ENCODE results near the gene PHF19. TPM values are rescaled to one million over a fixed set of nuclear protein-coding genes. Genes with fewer than 3 reads are reported as not detected.

Gene PHF19
- total RNA-seq, 1 donor from 2014 or later: 144 TPM

- intact Hi-C loops (cut with micrococcal nuclease): no loop called here
- peak overlapping the region; percentile 61 for H3K27ac Mint-ChIP-seq
- no peaks in the 10 kb centered on the region for H3K27me3 Mint-ChIP-seq
- DNase-seq: no peak
- H3K4me3 Mint-ChIP-seq: peak overlapping the region; percentile 68
- peaks cover 47% of the 10 kb centered on the region for H3K36me3 Mint-ChIP-seq (ENCODE audit: low read depth)
- H3K9me3 Mint-ChIP-seq: no peaks in the 10 kb centered on the region
- peaks cover 45% of the 10 kb centered on the region for H3K4me1 Mint-ChIP-seq
Observed at GRCh38 chr9:120839146-120839545, 37.8 kb downstream of the PHF19 start.

- no peak overlapping the region for H3K4me3 Mint-ChIP-seq
- H3K27ac Mint-ChIP-seq: no peak overlapping the region
- no peaks in the 10 kb centered on the region for H3K27me3 Mint-ChIP-seq
- intact Hi-C loops (cut with micrococcal nuclease): no loop called here
- H3K4me1 Mint-ChIP-seq: peaks cover 41% of the 10 kb centered on the region
- no peaks in the 10 kb centered on the region for H3K9me3 Mint-ChIP-seq
- no peak for DNase-seq
- peaks cover 50% of the 10 kb centered on the region for H3K36me3 Mint-ChIP-seq (ENCODE audit: low read depth)
Observed at GRCh38 chr9:120837921-120838320, 39.1 kb downstream of the PHF19 start.

- no peak overlapping the region for H3K4me3 Mint-ChIP-seq
- peaks cover 24% of the 10 kb centered on the region for H3K4me1 Mint-ChIP-seq
- intact Hi-C loops (cut with micrococcal nuclease): no loop called here
- no peaks in the 10 kb centered on the region for H3K27me3 Mint-ChIP-seq
- peaks cover 58% of the 10 kb centered on the region for H3K36me3 Mint-ChIP-seq (ENCODE audit: low read depth)
- H3K27ac Mint-ChIP-seq: no peak overlapping the region
- H3K9me3 Mint-ChIP-seq: no peaks in the 10 kb centered on the region
- no peak for DNase-seq
Observed at GRCh38 chr9:120833325-120833724, 43.7 kb downstream of the PHF19 start.

- DNase-seq: no peak
- Mint-ChIP-seq H3K4me1 (peaks cover 21% of the 10 kb centered on the region), H3K27ac (no peak overlapping the region), H3K36me3 (ENCODE audit: low read depth) (peaks cover 56% of the 10 kb centered on the region), H3K4me3 (no peak overlapping the region), H3K27me3 (no peaks in the 10 kb centered on the region), H3K9me3 (no peaks in the 10 kb centered on the region)
- intact Hi-C loops (cut with micrococcal nuclease): no loop called here
Observed at GRCh38 chr9:120832807-120833206, 44.2 kb downstream of the PHF19 start.

- peaks cover 13% of the 10 kb centered on the region for H3K4me1 Mint-ChIP-seq
Observed at GRCh38 chr9:120830865-120831264, 46.1 kb downstream of the PHF19 start.

GRCh38 chr9:120830151-120830550, 46.8 kb downstream of the PHF19 start:
- intact Hi-C loops (cut with micrococcal nuclease): no loop called here
- Mint-ChIP-seq H3K27me3 (no peaks in the 10 kb centered on the region), H3K4me3 (no peak overlapping the region), H3K4me1 (peaks cover 12% of the 10 kb centered on the region), H3K27ac (peak overlapping the region; percentile 35), H3K9me3 (no peaks in the 10 kb centered on the region), H3K36me3 (ENCODE audit: low read depth) (peaks cover 62% of the 10 kb centered on the region)
- no peak for DNase-seq

More at GRCh38 chr9:120830865-120831264, 46.1 kb downstream of the PHF19 start:
- Mint-ChIP-seq H3K36me3 (ENCODE audit: low read depth) (peaks cover 60% of the 10 kb centered on the region), H3K27me3 (no peaks in the 10 kb centered on the region), H3K4me3 (no peak overlapping the region), H3K27ac (no peak overlapping the region), H3K9me3 (no peaks in the 10 kb centered on the region)
- DNase-seq: no peak
- intact Hi-C loops (cut with micrococcal nuclease): no loop called here

GRCh38 chr9:120829650-120830049, 47.3 kb downstream of the PHF19 start:
- no peaks in the 10 kb centered on the region for H3K9me3 Mint-ChIP-seq
- peak overlapping the region; percentile 36 for H3K27ac Mint-ChIP-seq
- no peak overlapping the region for H3K4me3 Mint-ChIP-seq
- H3K36me3 Mint-ChIP-seq (ENCODE audit: low read depth): peaks cover 63% of the 10 kb centered on the region
- H3K27me3 Mint-ChIP-seq: no peaks in the 10 kb centered on the region
- intact Hi-C loops (cut with micrococcal nuclease): no loop called here
- H3K4me1 Mint-ChIP-seq: peaks cover 14% of the 10 kb centered on the region
- no peak for DNase-seq

GRCh38 chr9:120820095-120820494, 56.9 kb downstream of the PHF19 start:
- no peak overlapping the region for H3K4me3 Mint-ChIP-seq
- H3K27me3 Mint-ChIP-seq: no peaks in the 10 kb centered on the region
- no peak for DNase-seq
- no peak overlapping the region for H3K27ac Mint-ChIP-seq
- H3K9me3 Mint-ChIP-seq: no peaks in the 10 kb centered on the region
- peaks cover 6% of the 10 kb centered on the region for H3K4me1 Mint-ChIP-seq
- H3K36me3 Mint-ChIP-seq (ENCODE audit: low read depth): peaks cover 72% of the 10 kb centered on the region
- intact Hi-C loops (cut with micrococcal nuclease): no loop called here

GRCh38 chr9:120818595-120818994, 58.4 kb downstream of the PHF19 start:
- no peak for DNase-seq
- H3K9me3 Mint-ChIP-seq: no peaks in the 10 kb centered on the region
- H3K27me3 Mint-ChIP-seq: no peaks in the 10 kb centered on the region
- H3K4me1 Mint-ChIP-seq: peaks cover 4% of the 10 kb centered on the region
- no peak overlapping the region for H3K27ac Mint-ChIP-seq
- peaks cover 64% of the 10 kb centered on the region for H3K36me3 Mint-ChIP-seq (ENCODE audit: low read depth)
- intact Hi-C loops (cut with micrococcal nuclease): no loop called here
- no peak overlapping the region for H3K4me3 Mint-ChIP-seq

- peaks cover under 1% of the 10 kb centered on the region for H3K9me3 Mint-ChIP-seq
- peaks cover 4% of the 10 kb centered on the region for H3K4me1 Mint-ChIP-seq
- H3K27me3 Mint-ChIP-seq: no peaks in the 10 kb centered on the region
- intact Hi-C loops (cut with micrococcal nuclease): no loop called here
- H3K36me3 Mint-ChIP-seq (ENCODE audit: low read depth): peaks cover 43% of the 10 kb centered on the region
- no peak for DNase-seq
- no peak overlapping the region for H3K27ac Mint-ChIP-seq
- no peak overlapping the region for H3K4me3 Mint-ChIP-seq
Observed at GRCh38 chr9:120815075-120815474, 61.9 kb downstream of the PHF19 start.

- H3K9me3 Mint-ChIP-seq: peaks cover 27% of the 10 kb centered on the region
- intact Hi-C loops (cut with micrococcal nuclease): no loop called here
- DNase-seq: no peak
- H3K4me3 Mint-ChIP-seq: no peak overlapping the region
- H3K27ac Mint-ChIP-seq: no peak overlapping the region
- H3K36me3 Mint-ChIP-seq (ENCODE audit: low read depth): peaks cover 19% of the 10 kb centered on the region
- H3K27me3 Mint-ChIP-seq: no peaks in the 10 kb centered on the region
- H3K4me1 Mint-ChIP-seq: peaks cover 1% of the 10 kb centered on the region
Observed at GRCh38 chr9:120808931-120809330, 68.1 kb downstream of the PHF19 start.

GRCh38 chr9:120807607-120808379, 69.2 kb downstream of the PHF19 start:
- no peaks in the 10 kb centered on the region for H3K4me1 Mint-ChIP-seq
- peaks cover 19% of the 10 kb centered on the region for H3K36me3 Mint-ChIP-seq (ENCODE audit: low read depth)
- no peak for DNase-seq
- H3K27me3 Mint-ChIP-seq: no peaks in the 10 kb centered on the region
- peaks cover 27% of the 10 kb centered on the region for H3K9me3 Mint-ChIP-seq
- no peak overlapping the region for H3K4me3 Mint-ChIP-seq
- no peak overlapping the region for H3K27ac Mint-ChIP-seq
- intact Hi-C loops (cut with micrococcal nuclease): no loop called here
